Right atrium auricular region (tissue), 2 donors: ENCODE results near the gene PTGFRN. TPM values are rescaled to one million over a fixed set of nuclear protein-coding genes. Genes with fewer than 3 reads are reported as not detected.
A peak's percentile ranks its signal among the peaks of the same experiment; 100 is the strongest.

Experiments
- DNase-seq: peaks from one replicate; pipeline ENCODE4 v3.0.0-alpha.2; 2019; ENCODE audit warnings: low spot score
- H3K27ac ChIP-seq, 2 donors: fragments of 200-600 bp; sonication (generic); 1 replicate in 1 of 2; 2 replicates in 1 of 2; pipeline ENCODE4 v1.5.1; 2016 to 2019
- H3K27me3 ChIP-seq, 2 donors: fragments of 200-600 bp; sonication (generic); one replicate each; pipeline versions ENCODE4 v1.5.1 to v1.6.0; 2017 to 2019
- H3K36me3 ChIP-seq: fragments of 200-600 bp; sonication (generic); one replicate; pipeline ENCODE4 v1.5.1; 2016
- H3K4me1 ChIP-seq, 2 donors: fragments of 200-600 bp; sonication (generic); one replicate each; pipeline versions ENCODE4 v1.5.1 to v1.6.0; 2017 to 2019
- H3K4me3 ChIP-seq, 2 donors: fragments of 200-600 bp; sonication (generic); 1 replicate in 1 of 2; 2 replicates in 1 of 2; pipeline ENCODE4 v1.5.1; 2017 to 2019; ENCODE audit warnings: mild to moderate bottlenecking in 1 of 2, moderate library complexity in 1 of 2
- H3K9me3 ChIP-seq, 2 donors: fragments of 200-600 bp; sonication (generic); one replicate each; pipeline ENCODE4 v1.5.1; 2019
- total RNA-seq, 2 donors: library from RNA; depleted of rRNA; stranded (reverse); fragments of >200 nt; gene quantifications; one replicate each; pipeline ENCODE4 v1.1.0, GENCODE V29; 2016
- TF ChIP-seq, protein P1 (sequence below), 2 donors: fragments of 200-600 bp; sonication (generic); IDR thresholded peaks; one replicate each; pipeline ENCODE4 v1.5.1; 2019; ENCODE audit warnings: antibody characterized with exemption in 2 of 2

The PTGFRN gene
- total RNA-seq, 2 donors from 2014 or later, result 129 to 141 TPM

DNA sequence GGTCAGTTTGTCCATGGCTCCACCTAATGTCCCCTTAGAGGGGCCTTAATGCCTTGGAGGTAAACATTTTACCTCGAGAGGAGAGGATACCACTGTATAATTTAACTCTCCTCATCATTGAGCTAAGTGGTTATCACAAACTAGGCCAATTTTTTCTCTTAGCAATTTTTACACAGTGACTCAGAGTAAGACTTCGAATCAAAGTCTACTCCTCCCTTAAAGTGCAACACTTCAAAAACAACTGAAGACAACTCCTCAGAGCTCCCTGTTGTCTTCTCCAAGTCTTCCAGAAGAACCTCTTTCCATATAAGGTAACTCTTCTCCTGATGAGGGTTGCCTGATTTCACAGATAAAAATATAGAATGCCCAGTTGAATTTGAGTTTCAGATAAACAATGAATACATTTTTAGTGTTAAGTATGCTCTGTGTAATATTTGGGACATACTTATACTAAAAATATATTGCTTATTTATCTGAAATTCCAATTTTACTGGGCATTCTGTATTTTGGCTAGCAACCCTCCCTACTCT is 4.9 kb upstream of the PTGFRN start:
- no peaks in the 10 kb centered on the region for H3K9me3 ChIP-seq
- DNase-seq, result no peak
- TF ChIP-seq, protein P1, sequence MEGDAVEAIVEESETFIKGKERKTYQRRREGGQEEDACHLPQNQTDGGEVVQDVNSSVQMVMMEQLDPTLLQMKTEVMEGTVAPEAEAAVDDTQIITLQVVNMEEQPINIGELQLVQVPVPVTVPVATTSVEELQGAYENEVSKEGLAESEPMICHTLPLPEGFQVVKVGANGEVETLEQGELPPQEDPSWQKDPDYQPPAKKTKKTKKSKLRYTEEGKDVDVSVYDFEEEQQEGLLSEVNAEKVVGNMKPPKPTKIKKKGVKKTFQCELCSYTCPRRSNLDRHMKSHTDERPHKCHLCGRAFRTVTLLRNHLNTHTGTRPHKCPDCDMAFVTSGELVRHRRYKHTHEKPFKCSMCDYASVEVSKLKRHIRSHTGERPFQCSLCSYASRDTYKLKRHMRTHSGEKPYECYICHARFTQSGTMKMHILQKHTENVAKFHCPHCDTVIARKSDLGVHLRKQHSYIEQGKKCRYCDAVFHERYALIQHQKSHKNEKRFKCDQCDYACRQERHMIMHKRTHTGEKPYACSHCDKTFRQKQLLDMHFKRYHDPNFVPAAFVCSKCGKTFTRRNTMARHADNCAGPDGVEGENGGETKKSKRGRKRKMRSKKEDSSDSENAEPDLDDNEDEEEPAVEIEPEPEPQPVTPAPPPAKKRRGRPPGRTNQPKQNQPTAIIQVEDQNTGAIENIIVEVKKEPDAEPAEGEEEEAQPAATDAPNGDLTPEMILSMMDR (IDR thresholded peaks at IDR 0.05), result no peak
- peaks cover 0 to 4% of the 10 kb centered on the region in 2 donors for H3K4me1 ChIP-seq
- no peaks in the 10 kb centered on the region for H3K27me3 ChIP-seq
- no peak overlapping the region for H3K4me3 ChIP-seq
- H3K36me3 ChIP-seq, result no peaks in the 10 kb centered on the region
- no peak overlapping the region for H3K27ac ChIP-seq

DNA sequence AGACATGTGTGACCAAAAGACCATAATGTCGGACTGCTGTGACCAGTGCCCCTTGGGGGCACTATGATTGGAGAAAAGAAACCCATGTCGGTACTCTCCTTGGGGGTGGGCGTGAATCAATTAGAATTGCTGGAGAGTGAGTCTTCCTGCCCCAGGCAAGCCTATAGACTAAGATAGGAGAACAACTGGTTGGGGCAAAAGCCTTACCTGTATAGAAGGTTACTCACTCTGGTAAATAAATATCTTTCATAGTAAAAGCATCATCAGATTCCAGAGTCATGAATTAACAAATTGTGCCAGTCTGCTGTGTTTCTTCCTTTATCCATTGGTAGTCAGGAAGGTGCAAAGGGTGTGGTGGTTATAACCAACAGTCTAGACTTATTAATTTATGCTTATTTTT is 2.9 kb upstream of the PTGFRN start:
- no peaks in the 10 kb centered on the region for H3K36me3 ChIP-seq
- H3K9me3 ChIP-seq, result no peaks in the 10 kb centered on the region
- TF ChIP-seq, protein P1 (IDR thresholded peaks at IDR 0.05), result no peak
- H3K4me3 ChIP-seq, result no peak overlapping the region
- DNase-seq, result no peak
- no peak overlapping the region for H3K27ac ChIP-seq
- H3K27me3 ChIP-seq, result no peaks in the 10 kb centered on the region
- H3K4me1 ChIP-seq, result peaks cover 0 to 13% of the 10 kb centered on the region in 2 donors

DNA sequence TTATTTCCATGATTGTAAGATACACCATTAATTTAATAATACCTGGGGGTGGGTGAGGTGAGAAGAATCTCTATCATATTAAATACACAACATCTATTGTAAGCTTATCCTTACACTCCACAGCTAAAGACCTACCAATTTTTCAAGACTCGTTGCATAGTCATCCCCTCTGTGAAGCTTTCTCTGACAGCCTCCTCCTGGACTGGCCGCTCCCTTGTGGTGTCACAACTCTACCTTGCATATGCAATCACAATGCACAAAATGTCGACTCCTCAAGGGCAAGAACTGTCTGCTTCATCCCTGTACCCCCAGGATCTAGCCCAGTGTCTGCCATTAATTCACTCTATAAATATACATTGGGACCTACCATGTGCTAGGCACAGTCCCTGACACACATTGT is 2.4 kb upstream of the PTGFRN start:
- no peaks in the 10 kb centered on the region for H3K9me3 ChIP-seq
- no peaks in the 10 kb centered on the region for H3K27me3 ChIP-seq
- H3K4me1 ChIP-seq, result peaks cover 0 to 19% of the 10 kb centered on the region in 2 donors
- no peak overlapping the region for H3K27ac ChIP-seq
- DNase-seq, result no peak
- TF ChIP-seq, protein P1 (IDR thresholded peaks at IDR 0.05), result no peak
- no peaks in the 10 kb centered on the region for H3K36me3 ChIP-seq
- no peak overlapping the region for H3K4me3 ChIP-seq

DNA sequence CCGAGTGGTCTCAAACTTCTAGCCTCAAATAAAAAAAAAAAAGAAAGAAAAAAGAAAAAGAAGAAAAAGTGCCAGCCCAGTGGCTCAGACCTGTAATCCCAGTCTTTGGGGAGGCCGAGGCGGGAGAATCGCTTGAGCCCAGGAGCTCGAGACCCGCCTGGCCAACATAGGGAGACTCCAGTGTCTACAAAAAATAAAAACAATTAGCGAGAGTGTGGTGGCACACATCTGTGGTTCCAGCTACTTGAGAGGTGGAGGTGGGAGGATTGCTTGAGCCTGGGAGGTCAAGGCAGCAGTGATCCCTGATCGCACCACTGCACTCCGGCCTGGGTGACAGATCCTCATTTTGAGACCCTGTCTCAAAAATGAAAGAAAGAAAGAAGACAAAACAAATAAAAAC is 1.4 kb upstream of the PTGFRN start:
- H3K36me3 ChIP-seq, result no peaks in the 10 kb centered on the region
- H3K4me3 ChIP-seq, result no peak overlapping the region
- no peaks in the 10 kb centered on the region for H3K9me3 ChIP-seq
- H3K27ac ChIP-seq, result no peak overlapping the region
- TF ChIP-seq, protein P1 (IDR thresholded peaks at IDR 0.05), result no peak
- DNase-seq, result peak; percentile 54
- peaks cover 0 to 28% of the 10 kb centered on the region in 2 donors for H3K4me1 ChIP-seq
- H3K27me3 ChIP-seq, result no peaks in the 10 kb centered on the region

DNA sequence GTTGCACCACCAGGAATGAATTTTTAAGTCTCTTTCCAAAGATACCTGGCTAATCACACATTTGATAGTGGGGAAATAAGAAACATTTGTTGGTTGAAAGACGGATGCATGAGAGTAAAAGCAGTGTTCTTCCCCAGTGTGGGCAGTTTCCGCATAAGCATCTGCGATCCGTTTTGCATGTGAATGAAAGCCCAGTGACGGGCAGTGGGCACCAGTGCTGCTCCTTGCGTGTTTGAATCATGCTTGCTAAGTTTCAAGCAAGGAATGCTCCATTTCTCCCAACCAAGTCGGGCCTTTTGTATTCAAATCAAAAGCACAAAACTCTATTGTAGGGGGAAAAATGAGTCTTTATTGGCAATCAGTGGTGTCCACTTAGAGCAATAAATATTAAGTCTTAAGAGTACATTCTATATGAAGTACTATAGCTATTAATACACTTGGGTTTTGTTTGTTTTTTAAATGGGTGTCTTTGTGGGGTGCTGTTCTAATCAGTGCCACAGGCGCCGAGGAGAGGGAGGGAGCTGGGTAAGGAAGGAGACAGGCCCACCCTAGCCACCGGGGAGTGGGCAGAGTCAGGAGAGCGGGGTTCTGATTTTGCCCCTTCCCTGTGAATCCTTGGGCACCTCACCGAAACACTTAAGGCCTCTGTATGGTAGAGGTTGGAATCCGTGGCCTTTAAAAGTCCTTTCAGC is 750 bp upstream of the PTGFRN start:
- H3K27me3 ChIP-seq, result no peaks in the 10 kb centered on the region
- H3K36me3 ChIP-seq, result no peaks in the 10 kb centered on the region
- H3K9me3 ChIP-seq, result no peaks in the 10 kb centered on the region
- peak overlapping the region; percentile 90 to 93 for H3K27ac ChIP-seq
- peaks cover 0 to 35% of the 10 kb centered on the region in 2 donors for H3K4me1 ChIP-seq
- TF ChIP-seq, protein P1 (IDR thresholded peaks at IDR 0.05), result no peak
- peak overlapping the region; percentile 64 to 85 for H3K4me3 ChIP-seq
- peak; percentile 44 for DNase-seq
